Kidney (tissue), 14 donors: ENCODE measurements around the gene TSPAN11. TPM values are rescaled to one million over a fixed set of nuclear protein-coding genes. Genes with fewer than 3 reads are reported as not detected.

Experiments
- DNase-seq, 5 donors: peaks; one replicate each; pipeline ENCODE4 v3.0.0-alpha.2; 2013 to 2020
- FAIRE-seq: peaks from 2 replicates; lab custom pipeline; 2012; peaks lifted over from hg19 to GRCh38; lab: Jason Lieb, UNC
- H3K27ac ChIP-seq, 2 donors: one replicate each; pipeline ENCODE4 v1.7.0; 2013; ENCODE audit warnings: low read depth in 2 of 2, low read length in 2 of 2, inconsistent platforms in 1 of 2
- H3K27me3 ChIP-seq: one replicate; pipeline ENCODE4 v1.7.1; 2013; ENCODE audit warnings: low read length, inconsistent platforms; ENCODE audit not compliant: control insufficient read depth, insufficient read depth
- H3K36me3 ChIP-seq, 3 donors: one replicate each; pipeline versions ENCODE4 v1.7.0 to v1.7.1; 2013; ENCODE audit warnings: low read length in 3 of 3, control low read depth in 1 of 3, inconsistent platforms in 1 of 3; ENCODE audit not compliant: insufficient read depth in 3 of 3, control insufficient read depth in 2 of 3
- H3K4me1 ChIP-seq, 3 donors: one replicate each; pipeline versions ENCODE4 v1.7.0 to v1.7.1; 2013; ENCODE audit warnings: low read length in 3 of 3, inconsistent platforms in 1 of 3, low read depth in 1 of 3; ENCODE audit not compliant: control insufficient read depth in 2 of 3, insufficient read depth in 2 of 3
- H3K4me3 ChIP-seq, 3 donors: one replicate each; pipeline versions ENCODE4 v1.7.0 to v1.8.1; 2013; ENCODE audit warnings: low read length in 3 of 3, control low read depth in 1 of 3, inconsistent platforms in 1 of 3
- H3K9ac ChIP-seq, 3 donors: one replicate each; pipeline versions ENCODE4 v1.7.0 to v1.7.1; 2013; ENCODE audit warnings: low read length in 3 of 3, control low read depth in 1 of 3, inconsistent platforms in 1 of 3
- H3K9me3 ChIP-seq, 3 donors: one replicate each; pipeline versions ENCODE4 v1.7.0 to v1.7.1; 2013; ENCODE audit warnings: low read length in 3 of 3, control low read depth in 1 of 3, inconsistent platforms in 1 of 3; ENCODE audit not compliant: control insufficient read depth in 2 of 3, insufficient read depth in 1 of 3
- intact Hi-C: fragments of 100-400 bp; cut with DNase I; formaldehyde crosslinking; loops from one replicate; pipeline ENCODE4 v1.11.1; 2022
- polyA plus RNA-seq: library from polyadenylated mRNA; stranded (reverse); fragments of 350-450 nt; fragmentation: Illumina TruSeq; extraction: RNeasy Lipid Tissue Mini Kit (QIAGEN cat#74804); gene quantifications from one replicate; pipeline ENCODE4 v1.2.3, GENCODE V29; 2014; ENCODE audit warnings: low read depth, low replicate concordance; ENCODE audit not compliant: insufficient read depth
- total RNA-seq: library from RNA; stranded (reverse); fragmentation: NEBNext Ultra II Directional; extraction: Animal tissue kit (Norgen Biotek cat#: 25700); gene quantifications from one replicate; pipeline ENCODE4 v1.2.1, GENCODE V29; 2021
- TF ChIP-seq, protein P1 (sequence below): IDR thresholded peaks from 3 replicates; pipeline ENCODE4 v1.5.1; 2012; ENCODE audit warnings: mild to moderate bottlenecking, moderate library complexity, borderline replicate concordance; ENCODE audit not compliant: insufficient read depth; ENCODE audit errors: extremely low read depth
- donor health status: control.
- donor health status: control.
- donor health status: control.
- donor health status: control.
- donor health status: control.
- donor health status: DM: yes; HTN: yes; CAD: no.
- donor health status: Normal renal cell carcinoma (clear cell type).

Gene TSPAN11
- total and polyA plus RNA-seq, 2 donors from 2014 or later = 1.3 to 7.5 TPM

DNA sequence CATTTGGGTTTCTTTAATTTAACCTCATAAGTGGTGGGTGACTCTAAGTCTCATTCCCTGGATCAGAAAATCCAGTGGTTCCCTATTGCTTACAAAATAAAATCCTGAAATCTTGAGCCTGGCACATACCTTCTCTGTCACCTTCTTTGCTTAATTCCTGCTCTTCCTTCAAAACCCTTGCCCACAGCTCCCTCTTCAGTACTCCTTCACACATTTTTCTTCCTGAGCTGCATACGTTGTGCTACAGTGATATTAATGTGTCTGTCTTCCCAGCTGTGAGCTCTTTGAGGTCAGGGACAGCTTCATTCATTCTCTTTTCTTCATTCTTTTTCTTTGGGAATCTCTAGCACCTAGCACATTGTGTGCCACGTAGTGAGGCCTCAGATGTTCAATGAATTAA lies 9.5 kb downstream of the TSPAN11 start:
- no peak overlapping the region for H3K4me3 ChIP-seq
- H3K4me1 ChIP-seq = no peaks in the 10 kb centered on the region
- H3K27me3 ChIP-seq = no peaks in the 10 kb centered on the region
- no peaks in the 10 kb centered on the region for H3K9me3 ChIP-seq
- intact Hi-C loops = no loop called here
- no peak overlapping the region for H3K27ac ChIP-seq
- DNase-seq (no peak), FAIRE-seq (no peak)
- H3K36me3 ChIP-seq = no peaks in the 10 kb centered on the region
- TF ChIP-seq, protein P1, sequence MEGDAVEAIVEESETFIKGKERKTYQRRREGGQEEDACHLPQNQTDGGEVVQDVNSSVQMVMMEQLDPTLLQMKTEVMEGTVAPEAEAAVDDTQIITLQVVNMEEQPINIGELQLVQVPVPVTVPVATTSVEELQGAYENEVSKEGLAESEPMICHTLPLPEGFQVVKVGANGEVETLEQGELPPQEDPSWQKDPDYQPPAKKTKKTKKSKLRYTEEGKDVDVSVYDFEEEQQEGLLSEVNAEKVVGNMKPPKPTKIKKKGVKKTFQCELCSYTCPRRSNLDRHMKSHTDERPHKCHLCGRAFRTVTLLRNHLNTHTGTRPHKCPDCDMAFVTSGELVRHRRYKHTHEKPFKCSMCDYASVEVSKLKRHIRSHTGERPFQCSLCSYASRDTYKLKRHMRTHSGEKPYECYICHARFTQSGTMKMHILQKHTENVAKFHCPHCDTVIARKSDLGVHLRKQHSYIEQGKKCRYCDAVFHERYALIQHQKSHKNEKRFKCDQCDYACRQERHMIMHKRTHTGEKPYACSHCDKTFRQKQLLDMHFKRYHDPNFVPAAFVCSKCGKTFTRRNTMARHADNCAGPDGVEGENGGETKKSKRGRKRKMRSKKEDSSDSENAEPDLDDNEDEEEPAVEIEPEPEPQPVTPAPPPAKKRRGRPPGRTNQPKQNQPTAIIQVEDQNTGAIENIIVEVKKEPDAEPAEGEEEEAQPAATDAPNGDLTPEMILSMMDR = no peak
- H3K9ac ChIP-seq = no peak overlapping the region

DNA sequence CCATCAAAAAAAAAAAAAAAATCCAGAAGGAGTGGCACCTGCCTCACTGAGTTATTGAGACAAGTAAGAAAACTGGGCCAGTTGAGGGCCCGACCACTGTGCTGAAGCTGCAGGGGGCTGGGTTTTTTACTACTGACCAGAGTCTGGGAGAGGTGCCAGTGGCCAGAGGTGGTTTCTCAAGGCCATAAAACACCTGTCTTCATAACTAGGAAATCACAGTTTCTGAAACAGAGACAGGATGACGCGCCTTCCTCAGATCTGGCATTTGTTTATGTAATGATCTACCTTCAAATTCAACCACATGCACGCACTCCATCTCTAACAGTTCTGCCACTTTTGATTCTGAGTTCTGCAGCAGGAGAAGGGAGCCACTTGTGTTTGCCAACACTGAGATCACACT lies 12.7 kb downstream of the TSPAN11 start:
- intact Hi-C loops = no loop called here
- no peaks in the 10 kb centered on the region for H3K36me3 ChIP-seq
- H3K9me3 ChIP-seq = no peaks in the 10 kb centered on the region
- H3K4me3 ChIP-seq = no peak overlapping the region
- H3K27ac ChIP-seq = no peak overlapping the region
- FAIRE-seq (no peak), DNase-seq (peak in 1 of 5 donors; percentile 12)
- H3K9ac ChIP-seq = no peak overlapping the region
- TF ChIP-seq, protein P1 = no peak
- no peaks in the 10 kb centered on the region for H3K27me3 ChIP-seq
- peaks cover 0 to 6% (median 0%) of the 10 kb centered on the region in 3 donors for H3K4me1 ChIP-seq

DNA sequence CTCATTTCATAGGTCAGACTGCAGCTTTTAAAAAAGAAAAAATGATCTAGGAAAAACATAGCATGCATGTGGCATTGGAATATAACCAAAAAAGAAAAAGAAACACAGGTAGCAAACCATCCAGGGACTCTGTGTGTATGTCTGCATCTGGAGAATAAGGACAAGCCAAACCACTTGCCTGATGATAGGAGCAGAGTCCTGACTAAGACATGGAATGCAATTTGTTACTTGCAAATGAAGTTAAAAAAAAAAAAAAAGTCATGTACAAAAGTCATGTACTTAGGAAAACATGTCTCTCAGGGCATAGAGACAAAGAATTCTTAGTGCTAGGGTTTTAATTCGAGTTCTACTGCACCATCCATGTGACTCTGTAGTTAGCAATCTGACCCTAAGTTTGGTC lies 15.9 kb downstream of the TSPAN11 start:
- TF ChIP-seq, protein P1 = no peak
- H3K4me3 ChIP-seq = no peak overlapping the region
- no peak for DNase-seq
- H3K4me1 ChIP-seq = peaks cover 0 to 6% (median 0%) of the 10 kb centered on the region in 3 donors
- intact Hi-C loops = no loop called here
- H3K36me3 ChIP-seq = no peaks in the 10 kb centered on the region
- H3K27me3 ChIP-seq = no peaks in the 10 kb centered on the region
- FAIRE-seq = no peak
- no peaks in the 10 kb centered on the region for H3K9me3 ChIP-seq
- no peak overlapping the region for H3K9ac ChIP-seq
- no peak overlapping the region for H3K27ac ChIP-seq

DNA sequence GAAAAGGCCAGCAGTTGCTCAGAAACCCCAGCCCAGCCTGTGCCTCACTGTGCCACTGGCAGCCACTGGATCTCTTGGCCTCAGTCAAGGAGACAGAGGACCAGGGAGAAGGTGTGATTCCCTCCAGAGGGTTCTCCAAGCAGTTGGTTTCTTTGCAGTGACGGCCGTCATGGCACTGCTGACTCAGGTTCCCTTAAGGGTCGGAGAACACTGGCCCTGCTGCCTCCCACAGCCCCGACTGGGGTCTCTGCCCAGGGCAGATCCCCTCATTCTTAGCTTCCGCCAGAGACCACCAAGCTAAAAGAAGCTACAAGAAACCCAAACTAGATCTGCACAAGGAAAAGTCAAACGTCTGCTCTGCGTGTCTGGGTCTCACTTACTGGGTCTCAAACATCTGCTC lies 16.4 kb downstream of the TSPAN11 start:
- Histone ChIP-seq H3K4me1 (peaks cover 0 to 6% (median 0%) of the 10 kb centered on the region in 3 donors), H3K9ac (no peak overlapping the region)
- no peak for FAIRE-seq

More for the DNA sequence above, 16.4 kb downstream of the TSPAN11 start:
- Histone ChIP-seq H3K4me3 (no peak overlapping the region), H3K36me3 (no peaks in the 10 kb centered on the region), H3K9me3 (no peaks in the 10 kb centered on the region), H3K27me3 (no peaks in the 10 kb centered on the region), H3K27ac (no peak overlapping the region)
- intact Hi-C loops = no loop called here
- DNase-seq = no peak
- TF ChIP-seq, protein P1 = no peak
